Loucy (cell line): ENCODE results near the gene METRNL.

Source experiments
- H2AFZ ChIP-seq: fragments of 200-600 bp; sonication (generic); 2 replicates; pipeline ENCODE4 v1.6.0; 2016; ENCODE audit warnings: antibody characterized with exemption, mild to moderate bottlenecking, low read length, moderate library complexity
- H3F3A ChIP-seq: fragments of 200-600 bp; 2 replicates; pipeline ENCODE4 v1.6.0; 2016; ENCODE audit warnings: antibody characterized with exemption, low read depth, mild to moderate bottlenecking
- H3K27me3 ChIP-seq: fragments of 200-600 bp; sonication (generic); 2 replicates; pipeline ENCODE4 v1.6.1; 2014; ENCODE audit warnings: low read length, mild to moderate bottlenecking; ENCODE audit not compliant: insufficient read depth, poor library complexity, severe bottlenecking
- H3K36me3 ChIP-seq: fragments of 200-600 bp; sonication (generic); 2 replicates; pipeline ENCODE4 v1.6.1; 2016; ENCODE audit warnings: low read length; ENCODE audit not compliant: insufficient read depth
- H3K4me1 ChIP-seq: fragments of 200-600 bp; sonication (generic); 2 replicates; pipeline ENCODE4 v1.5.1; 2014; ENCODE audit warnings: low read length, mild to moderate bottlenecking; ENCODE audit not compliant: insufficient read depth, poor library complexity, severe bottlenecking
- H3K4me2 ChIP-seq: fragments of 200-600 bp; sonication (generic); 2 replicates; pipeline ENCODE4 v1.6.0; 2014; ENCODE audit warnings: antibody characterized with exemption, low read length, low read depth, mild to moderate bottlenecking; ENCODE audit not compliant: poor library complexity, severe bottlenecking
- H3K4me3 ChIP-seq: fragments of 200-600 bp; sonication (generic); 2 replicates; pipeline ENCODE4 v1.5.1; 2014; ENCODE audit warnings: low read length, mild to moderate bottlenecking, mixed read lengths; ENCODE audit not compliant: poor library complexity, severe bottlenecking
- H3K79me2 ChIP-seq: fragments of 200-600 bp; sonication (generic); 2 replicates; pipeline ENCODE4 v1.6.1; 2014; ENCODE audit warnings: low read length; ENCODE audit not compliant: insufficient read depth
- H3K9ac ChIP-seq: fragments of 200-600 bp; sonication (generic); 2 replicates; pipeline ENCODE4 v1.6.0; 2014; ENCODE audit warnings: mild to moderate bottlenecking, low read depth, low read length, moderate library complexity; ENCODE audit not compliant: poor library complexity, severe bottlenecking
- H3K9me2 ChIP-seq: fragments of 200-600 bp; sonication (generic); replicated peaks from 2 replicates; pipeline ENCODE4 v1.6.1; 2016; ENCODE audit warnings: low read depth, low read length, mixed read lengths
- H3K9me3 ChIP-seq: fragments of 200-600 bp; sonication (generic); 2 replicates; pipeline ENCODE4 v1.6.1; 2014; ENCODE audit warnings: mild to moderate bottlenecking, antibody characterized with exemption, low read length, low read depth; ENCODE audit not compliant: insufficient read depth
- H4K20me1 ChIP-seq: fragments of 200-600 bp; sonication (generic); 2 replicates; pipeline ENCODE4 v1.6.0; 2014; ENCODE audit warnings: antibody characterized with exemption, low read length, mild to moderate bottlenecking; ENCODE audit not compliant: insufficient read depth, poor library complexity, severe bottlenecking
- CTCF ChIP-seq: fragments of 200-600 bp; sonication (generic); conservative IDR thresholded peaks from 2 replicates; pipeline ENCODE4 v1.5.1; 2014; ENCODE audit warnings: mild to moderate bottlenecking, antibody characterized with exemption, low read length
- EZH2phosphoT487 ChIP-seq: fragments of 200-600 bp; IDR thresholded peaks from 2 replicates; pipeline ENCODE4 v1.6.1; 2018; ENCODE audit warnings: antibody characterized with exemption, mild to moderate bottlenecking, moderate library complexity, borderline replicate concordance

Gene METRNL

GRCh38 chr17:83142619-83143018, 63.2 kb downstream of the METRNL start:
- H3K79me2 ChIP-seq = no peaks in the 10 kb centered on the region
- no peaks in the 10 kb centered on the region for H3K4me1 ChIP-seq
- H3K9ac ChIP-seq = no peak overlapping the region
- TF ChIP-seq EZH2phosphoT487 = no peak
- TF ChIP-seq CTCF = no peak
- H4K20me1 ChIP-seq = no peaks in the 10 kb centered on the region
- H3K27me3 ChIP-seq = no peaks in the 10 kb centered on the region
- no peaks in the 10 kb centered on the region for H3K36me3 ChIP-seq
- no peaks in the 10 kb centered on the region for H3K9me2 ChIP-seq
- H3F3A ChIP-seq = no peaks in the 10 kb centered on the region
- no peak overlapping the region for H2AFZ ChIP-seq
- no peak overlapping the region for H3K4me2 ChIP-seq
- H3K4me3 ChIP-seq = no peak overlapping the region
- H3K9me3 ChIP-seq = peaks cover 12% of the 10 kb centered on the region; the same call in 1 of the 2 replicates

DNA sequence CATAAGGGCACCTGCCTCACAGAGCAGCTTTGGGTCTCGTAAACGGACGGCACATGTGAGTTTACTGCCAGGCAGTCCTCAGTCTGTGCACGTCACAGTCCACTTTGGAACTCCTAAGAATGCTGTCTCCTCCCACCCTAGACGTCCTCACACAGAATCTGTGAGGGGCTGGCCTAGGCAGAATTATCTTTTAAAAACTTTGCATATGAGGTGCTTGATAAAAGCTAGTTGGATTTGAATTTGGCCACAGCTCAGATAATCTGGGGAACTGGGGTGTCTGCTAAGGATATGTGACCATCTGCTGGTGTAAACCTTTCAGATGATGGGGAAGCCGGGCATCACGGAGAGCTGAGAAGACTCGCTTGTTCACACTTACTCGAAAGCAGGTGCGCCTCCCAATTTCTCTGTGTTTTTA, 64.4 kb downstream of the METRNL start:
- no peak overlapping the region for H3K4me2 ChIP-seq
- no peaks in the 10 kb centered on the region for H3K27me3 ChIP-seq
- no peak overlapping the region for H2AFZ ChIP-seq
- H3K9me3 ChIP-seq = peaks cover 12% of the 10 kb centered on the region; the same call in 1 of the 2 replicates
- H3K9me2 ChIP-seq = no peaks in the 10 kb centered on the region
- TF ChIP-seq EZH2phosphoT487 (no peak), CTCF (no peak)
- H3F3A ChIP-seq = no peaks in the 10 kb centered on the region
- H3K79me2 ChIP-seq = no peaks in the 10 kb centered on the region
- no peaks in the 10 kb centered on the region for H3K4me1 ChIP-seq
- no peaks in the 10 kb centered on the region for H3K36me3 ChIP-seq
- H4K20me1 ChIP-seq = no peaks in the 10 kb centered on the region
- no peak overlapping the region for H3K9ac ChIP-seq
- H3K4me3 ChIP-seq = no peak overlapping the region
